NCI-H1930 (cell line): ENCODE measurements around the gene VGLL4.
"Not testable (repeated sequence)": the region's sequence is repeated elsewhere in the genome, so short reads cannot be mapped to it uniquely, and the experiment has no call there.

ENCODE experiments used
- DNase-seq, 2 experiments: peaks; one replicate each; lab custom pipeline; 2025; lab: John Stamatoyannopoulos, UW

The VGLL4 gene, protein sequence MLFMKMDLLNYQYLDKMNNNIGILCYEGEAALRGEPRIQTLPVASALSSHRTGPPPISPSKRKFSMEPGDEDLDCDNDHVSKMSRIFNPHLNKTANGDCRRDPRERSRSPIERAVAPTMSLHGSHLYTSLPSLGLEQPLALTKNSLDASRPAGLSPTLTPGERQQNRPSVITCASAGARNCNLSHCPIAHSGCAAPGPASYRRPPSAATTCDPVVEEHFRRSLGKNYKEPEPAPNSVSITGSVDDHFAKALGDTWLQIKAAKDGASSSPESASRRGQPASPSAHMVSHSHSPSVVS

DNA sequence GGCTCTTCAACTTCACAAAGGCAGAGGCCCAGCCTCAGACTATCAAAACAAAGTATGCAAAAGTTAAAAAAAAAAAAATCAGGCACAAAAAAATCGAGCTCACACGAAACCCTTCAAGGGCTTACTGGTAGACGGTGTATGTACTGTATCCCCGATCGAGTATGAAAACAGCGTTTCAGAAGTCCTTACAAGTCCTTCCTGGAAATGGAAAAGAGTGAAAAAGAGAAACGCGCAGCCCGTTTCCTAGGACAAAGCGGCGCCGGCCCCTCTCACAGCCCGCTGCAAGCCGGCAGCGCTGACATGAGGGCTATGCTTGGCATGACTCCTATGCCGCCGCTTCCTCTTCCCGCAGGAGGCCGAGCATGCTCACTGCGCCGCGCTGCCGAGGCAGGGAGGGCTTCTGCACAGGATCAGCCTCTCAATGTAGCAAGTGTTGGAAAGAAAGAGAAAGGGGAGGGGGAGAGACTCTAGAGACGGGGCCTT is at the start of gene VGLL4:
Gene VGLL4 (minus strand): TSS at position 311 of the 483 bp plus-strand sequence. CDS start 397 bp downstream, outside the sequence.
- DNase-seq: peak in 1 of 2 experiments; percentile 17

- DNase-seq: no peak
Measured at GRCh38 chr3:11692532-11692813, 48.8 kb upstream of the VGLL4 start.

DNA sequence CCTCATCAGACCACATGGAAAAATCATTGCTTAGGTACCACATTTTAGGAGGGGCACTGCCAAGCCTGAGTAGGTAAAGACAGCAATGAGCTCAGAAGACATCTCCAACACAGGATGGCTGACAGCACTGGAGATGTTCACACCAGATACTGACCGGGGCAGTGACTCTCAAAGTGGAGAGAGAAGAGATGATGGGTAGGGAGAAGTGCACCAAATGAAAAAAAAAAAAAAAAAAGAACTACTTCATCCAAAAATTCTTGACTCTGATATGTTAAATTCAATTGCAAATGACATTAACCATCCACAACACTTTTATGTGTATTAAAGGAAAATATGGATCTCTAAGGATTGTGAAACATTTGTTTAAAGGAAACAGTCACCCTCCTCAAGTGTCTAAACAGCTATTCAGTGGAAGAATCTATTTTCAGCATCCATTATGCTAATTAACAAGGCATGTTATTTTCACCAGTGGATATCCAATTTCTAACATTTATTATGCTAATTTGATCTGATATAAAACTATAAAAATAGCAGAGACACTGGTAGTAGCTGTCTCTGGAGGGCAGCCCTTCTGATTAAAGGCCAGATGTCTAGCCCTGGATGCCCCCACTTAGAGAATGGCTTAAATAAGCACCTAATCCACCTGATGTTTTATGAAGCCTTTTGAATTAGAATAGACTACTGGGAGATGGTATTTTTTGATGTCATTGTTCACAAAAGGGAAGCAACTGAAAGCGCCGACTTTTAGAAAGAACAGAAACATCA is 48.2 kb upstream of the VGLL4 start:
- DNase-seq: no peak

DNA sequence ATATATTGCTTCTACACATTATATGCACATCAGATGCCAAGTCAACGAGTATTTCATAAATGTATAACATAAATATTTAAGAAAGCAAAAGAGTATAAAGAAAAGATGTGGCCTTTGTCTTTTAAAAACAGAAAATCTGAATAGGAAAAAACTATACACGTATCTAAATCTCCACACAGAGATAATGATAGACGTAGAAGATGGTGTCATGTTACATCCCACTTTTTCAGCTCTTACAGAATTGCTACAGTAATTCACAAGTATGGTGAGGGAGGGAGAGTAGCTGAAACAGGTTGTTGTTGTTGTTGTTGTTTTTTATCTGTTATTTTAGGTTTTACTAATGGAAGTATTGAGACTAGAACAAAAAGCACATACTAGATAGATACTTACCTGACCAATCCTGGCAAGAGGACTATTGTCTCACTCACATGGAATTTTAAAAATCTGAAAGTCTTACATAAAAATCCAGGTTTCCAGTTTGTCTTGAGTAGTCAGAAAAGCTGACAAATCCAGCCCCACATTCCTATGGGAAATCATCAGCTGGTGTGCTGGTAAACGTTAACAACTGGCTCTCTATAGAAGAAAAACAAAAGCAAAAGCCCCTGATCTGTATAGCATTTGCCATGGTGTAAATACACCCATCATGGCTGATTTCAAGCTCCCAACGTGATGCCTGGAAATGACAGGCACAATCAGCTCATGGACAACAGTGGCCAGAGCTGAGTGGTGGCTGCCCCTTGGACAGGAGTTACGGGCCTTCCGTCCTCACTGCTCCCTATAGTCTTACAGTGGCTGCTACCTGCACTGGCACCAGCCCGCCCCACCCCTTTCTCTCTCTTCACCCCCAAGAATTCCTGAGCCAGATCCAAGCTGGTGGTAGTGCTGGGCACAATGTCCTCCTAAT is 47.4 kb upstream of the VGLL4 start:
- DNase-seq: no peak

DNA sequence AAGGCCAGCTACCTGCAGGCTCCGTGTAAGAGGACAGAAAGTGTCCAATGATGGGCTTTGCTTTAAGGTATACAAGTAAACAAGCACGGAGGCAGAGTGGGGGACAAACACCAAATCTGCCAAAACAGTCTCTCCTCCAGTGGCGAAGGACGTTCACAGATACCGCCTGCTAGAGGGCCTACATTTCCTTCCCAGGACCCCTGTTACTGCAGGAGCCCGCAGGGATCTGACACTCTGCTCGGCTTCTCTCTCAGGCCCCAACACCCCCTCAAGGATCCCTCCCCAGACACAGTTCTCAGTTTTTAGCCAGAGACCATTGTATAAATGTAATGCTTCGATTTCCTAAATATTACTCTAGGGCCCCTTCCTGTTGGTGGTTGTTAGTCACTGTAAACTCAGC is 46.0 kb upstream of the VGLL4 start:
- DNase-seq: no peak

- DNase-seq: not testable (repeated sequence)
Measured at GRCh38 chr3:11684980-11685379, 41.3 kb upstream of the VGLL4 start.

DNA sequence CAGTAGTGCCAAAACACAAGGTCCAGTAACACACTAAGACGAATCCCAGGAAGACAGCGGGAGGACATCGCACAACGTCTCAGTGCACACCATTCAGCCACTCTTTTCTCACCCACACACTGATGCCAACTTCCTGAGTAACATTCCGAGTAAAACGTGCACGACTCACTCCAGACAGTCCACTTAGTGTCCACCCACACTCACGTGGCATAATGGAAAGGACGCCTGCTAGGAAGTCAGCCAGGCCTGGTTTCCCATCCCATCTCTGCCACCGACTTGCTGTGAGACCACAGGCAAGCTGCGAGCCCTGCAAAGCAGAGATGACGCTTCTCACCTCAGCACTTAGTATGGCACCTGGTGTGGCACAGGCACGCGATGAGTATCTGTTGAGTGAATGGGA is 36.8 kb upstream of the VGLL4 start:
- no peak for DNase-seq

GRCh38 chr3:11679964-11680363 is 36.2 kb upstream of the VGLL4 start:
- no peak for DNase-seq

- no peak for DNase-seq
Measured at GRCh38 chr3:11672363-11672762, 28.6 kb upstream of the VGLL4 start.

DNA sequence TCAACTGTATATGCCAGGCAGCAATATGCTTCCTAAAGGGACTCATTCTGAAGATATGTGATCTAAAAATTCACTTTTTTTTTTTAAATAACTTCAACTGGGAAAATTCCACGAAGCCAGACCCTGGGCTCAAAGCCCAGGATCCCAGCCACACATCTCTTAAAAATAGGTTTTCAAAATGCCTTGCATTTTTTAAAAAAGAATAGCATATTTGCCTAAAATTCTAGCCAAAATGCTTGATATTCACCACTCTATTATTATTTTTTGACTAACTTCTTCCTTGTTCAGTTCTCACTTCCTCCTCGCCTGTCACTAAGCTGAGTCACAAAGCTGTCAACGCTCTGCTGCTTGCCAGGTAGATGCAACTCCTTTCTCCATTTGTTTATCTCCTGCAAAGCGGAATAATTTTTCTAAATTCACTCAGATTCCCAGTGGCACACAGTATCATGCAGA is 28.0 kb upstream of the VGLL4 start:
- no peak for DNase-seq

- no peak for DNase-seq
Measured at GRCh38 chr3:11668243-11669235, 24.8 kb upstream of the VGLL4 start.

GRCh38 chr3:11665331-11665730 is 21.6 kb upstream of the VGLL4 start:
- DNase-seq: no peak

- DNase-seq: no peak
Measured at GRCh38 chr3:11662392-11662990, 18.8 kb upstream of the VGLL4 start.

- no peak for DNase-seq
Measured at GRCh38 chr3:11661827-11662226, 18.1 kb upstream of the VGLL4 start.

- DNase-seq: no peak
Measured at GRCh38 chr3:11661052-11661656, 17.4 kb upstream of the VGLL4 start.

- DNase-seq: no peak
Measured at GRCh38 chr3:11660242-11660641, 16.5 kb upstream of the VGLL4 start.

GRCh38 chr3:11658180-11658579 is 14.5 kb upstream of the VGLL4 start:
- DNase-seq: no peak

- no peak for DNase-seq
Measured at GRCh38 chr3:11655196-11655928, 11.6 kb upstream of the VGLL4 start.

DNA sequence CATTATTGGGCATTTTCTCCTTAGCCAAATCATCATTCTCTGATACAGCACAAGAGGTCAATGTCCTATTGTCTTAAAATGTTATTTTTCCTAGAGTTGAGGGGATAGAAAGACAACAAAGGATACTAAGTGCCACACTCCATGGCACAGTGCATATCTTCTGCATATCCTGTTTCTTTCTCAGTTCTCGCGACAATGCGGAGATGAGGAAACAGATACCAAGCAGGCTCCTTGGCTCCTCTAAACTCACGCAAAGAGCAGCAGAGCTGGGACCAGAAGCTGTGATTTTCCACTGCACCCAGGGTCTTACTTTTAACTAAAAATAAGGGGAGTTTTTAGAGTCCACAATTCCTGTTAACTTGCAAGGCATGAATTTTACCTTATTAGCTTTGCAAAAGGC is 10.5 kb upstream of the VGLL4 start:
- DNase-seq: no peak
